ENCODE data around the gene IARS2.

IARS2 gene

DNA sequence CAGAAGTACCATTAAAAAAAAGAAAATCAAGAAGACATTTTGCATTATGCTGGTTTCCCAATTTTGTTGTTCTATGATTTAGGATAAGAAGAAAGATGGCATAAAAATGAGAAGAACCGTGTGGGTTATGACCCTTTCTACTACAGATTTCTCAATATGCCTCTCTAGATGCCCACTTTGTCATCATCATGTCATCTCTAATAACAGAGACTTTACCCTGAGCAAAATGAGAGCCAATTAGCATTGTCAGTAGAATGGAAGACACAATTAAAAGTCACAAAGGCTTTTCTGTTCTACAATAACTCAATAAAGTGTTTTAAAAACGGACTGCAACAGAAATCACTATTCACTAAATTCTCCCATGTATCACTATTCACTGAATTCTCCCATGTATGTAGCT is 92.8 kb downstream of the IARS2 start:
- no peak for TF ChIP-seq EGR1 (IDR thresholded peaks at IDR 0.05)
- no peak for TF ChIP-seq TAF1 (IDR thresholded peaks at IDR 0.05; ENCODE audit: low read depth)
- TF ChIP-seq, protein P1, sequence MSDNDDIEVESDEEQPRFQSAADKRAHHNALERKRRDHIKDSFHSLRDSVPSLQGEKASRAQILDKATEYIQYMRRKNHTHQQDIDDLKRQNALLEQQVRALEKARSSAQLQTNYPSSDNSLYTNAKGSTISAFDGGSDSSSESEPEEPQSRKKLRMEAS (IDR thresholded peaks at IDR 0.05) = no peak
- TF ChIP-seq TEAD4 (IDR thresholded peaks at IDR 0.05) = no peak
- no peak for TF ChIP-seq CEBPB (IDR thresholded peaks at IDR 0.05)
- no peak for TF ChIP-seq EP300 (IDR thresholded peaks at IDR 0.05; ENCODE audit: borderline replicate concordance)
- TF ChIP-seq RAD21 (IDR thresholded peaks at IDR 0.05; ENCODE audit: low read depth) = no peak

- TF ChIP-seq YY1 (IDR thresholded peaks at IDR 0.05; ENCODE audit: low read depth) (no peak), EP300 (IDR thresholded peaks at IDR 0.05; ENCODE audit: borderline replicate concordance) (no peak), CREB1 (IDR thresholded peaks at IDR 0.05; ENCODE audit: low read depth) (no peak), USF1 (IDR thresholded peaks at IDR 0.05) (no peak), REST (IDR thresholded peaks at IDR 0.05; ENCODE audit: low read depth) (no peak), TCF12 (IDR thresholded peaks at IDR 0.05; ENCODE audit: low read depth) (no peak), EGR1 (IDR thresholded peaks at IDR 0.05) (no peak), FOXM1 (IDR thresholded peaks at IDR 0.05; ENCODE audit: borderline replicate concordance, low read depth) (no peak)
- TF ChIP-seq, protein P1 (IDR thresholded peaks at IDR 0.05) = no peak
Observed at GRCh38 chr1:220188538-220188937, 94.6 kb downstream of the IARS2 start.

- TF ChIP-seq, protein P1 (IDR thresholded peaks at IDR 0.05) = no peak
- TF ChIP-seq YY1 (IDR thresholded peaks at IDR 0.05; ENCODE audit: low read depth) = no peak
- peak; percentile 41; the same call in 1 of the 2 replicates for TF ChIP-seq RAD21 (IDR thresholded peaks at IDR 0.05; ENCODE audit: low read depth)
Observed at GRCh38 chr1:220189750-220190347, 95.9 kb downstream of the IARS2 start.

DNA sequence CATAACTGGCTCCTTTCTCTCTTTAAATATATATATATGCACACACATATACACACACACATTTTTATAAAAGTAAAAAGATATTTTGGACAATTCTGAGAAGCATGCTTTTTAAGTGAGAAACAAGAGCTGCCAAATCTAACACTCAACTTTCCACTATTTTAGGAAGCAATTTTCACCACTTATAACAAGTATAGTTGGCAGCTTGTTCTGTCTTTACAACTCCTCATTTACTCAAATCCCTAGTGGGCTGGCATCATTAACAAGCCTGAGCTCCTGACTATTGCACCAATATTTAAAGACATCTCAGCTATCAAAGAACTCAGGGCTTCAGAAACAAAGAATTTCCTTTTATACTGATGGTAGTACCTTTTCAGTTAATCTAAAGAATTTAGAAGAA is 101.8 kb downstream of the IARS2 start:
- TF ChIP-seq EP300 (IDR thresholded peaks at IDR 0.05; ENCODE audit: borderline replicate concordance) (no peak), EGR1 (IDR thresholded peaks at IDR 0.05) (no peak)
